ENCODE results near the gene BAIAP3.
A peak's percentile ranks its signal among the peaks of the same experiment; 100 is the strongest.
"Not testable (repeated sequence)": the region's sequence is repeated elsewhere in the genome, so short reads cannot be mapped to it uniquely, and the experiment has no call there.

Gene BAIAP3

GRCh38 chr16:1333149-1333812 is at the start of gene BAIAP3:
Gene BAIAP3, plus strand, starts transcription at chr16:1333645. Its CDS starts 4,905 bp downstream, at chr16:1338550.
- no peak for DNase-seq

- no peak for DNase-seq
Observed at GRCh38 chr16:1283996-1284616, 49.3 kb upstream of the BAIAP3 start.

- no peak for DNase-seq
Observed at GRCh38 chr16:1285669-1286512, 47.6 kb upstream of the BAIAP3 start.

- no peak for DNase-seq
Observed at GRCh38 chr16:1286513-1287094, 46.8 kb upstream of the BAIAP3 start.

GRCh38 chr16:1287982-1288670 is 45.3 kb upstream of the BAIAP3 start:
- DNase-seq, result no peak

GRCh38 chr16:1288813-1289476 is 44.5 kb upstream of the BAIAP3 start:
- DNase-seq, result no peak

- DNase-seq, result no peak
Observed at GRCh38 chr16:1289477-1289866, 44.0 kb upstream of the BAIAP3 start.

GRCh38 chr16:1290063-1290501 is 43.4 kb upstream of the BAIAP3 start:
- no peak for DNase-seq

GRCh38 chr16:1290860-1291575 is 42.4 kb upstream of the BAIAP3 start:
- no peak for DNase-seq

GRCh38 chr16:1291576-1291974 is 41.9 kb upstream of the BAIAP3 start:
- DNase-seq, result no peak

- not testable (repeated sequence) for DNase-seq
Observed at GRCh38 chr16:1292208-1292607, 41.2 kb upstream of the BAIAP3 start.

GRCh38 chr16:1292808-1293207 is 40.6 kb upstream of the BAIAP3 start:
- DNase-seq, result not testable (repeated sequence)

- DNase-seq, result no peak
Observed at GRCh38 chr16:1293921-1294656, 39.4 kb upstream of the BAIAP3 start.

GRCh38 chr16:1295465-1295864 is 38.0 kb upstream of the BAIAP3 start:
- DNase-seq, result no peak

GRCh38 chr16:1296688-1297017 is 36.8 kb upstream of the BAIAP3 start:
- DNase-seq, result not testable (repeated sequence)

GRCh38 chr16:1297018-1297696 is 36.3 kb upstream of the BAIAP3 start:
- peak in 1 of 2 donors; percentile 88 for DNase-seq

- DNase-seq, result no peak
Observed at GRCh38 chr16:1298406-1298805, 35.0 kb upstream of the BAIAP3 start.

- no peak for DNase-seq
Observed at GRCh38 chr16:1299012-1299867, 34.2 kb upstream of the BAIAP3 start.

- no peak for DNase-seq
Observed at GRCh38 chr16:1299868-1300203, 33.6 kb upstream of the BAIAP3 start.
